Measurements from ENCODE around the gene LRRTM4.

Gene LRRTM4

GRCh38 chr2:77521931-77522470, at the start of gene LRRTM4:
LRRTM4 (minus strand) TSS chr2:77522376.
- peak; percentile 45 for DNase-seq

- no peak for DNase-seq
These were observed 49.4 kb upstream of the LRRTM4 start for GRCh38 chr2:77571545-77571944.

DNA sequence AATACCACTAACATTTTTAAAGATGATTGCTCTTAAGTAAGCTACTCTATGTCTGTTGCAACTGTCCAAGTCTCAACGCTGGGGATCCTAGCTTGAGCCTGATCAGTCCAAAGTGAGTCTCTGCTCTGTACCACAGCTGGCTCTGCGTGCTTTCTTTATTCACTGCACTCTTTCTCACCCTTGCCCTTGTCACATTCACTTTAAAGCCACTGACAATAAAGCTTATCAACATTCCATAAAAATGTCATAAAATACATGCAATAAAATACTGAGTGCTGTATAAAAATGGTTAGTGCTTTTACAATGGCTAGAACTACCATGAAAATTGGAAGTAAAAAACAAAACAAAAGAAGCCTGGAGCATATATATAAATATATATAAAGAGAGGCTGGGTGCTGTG, 45.5 kb upstream of the LRRTM4 start:
- DNase-seq, result no peak

DNA sequence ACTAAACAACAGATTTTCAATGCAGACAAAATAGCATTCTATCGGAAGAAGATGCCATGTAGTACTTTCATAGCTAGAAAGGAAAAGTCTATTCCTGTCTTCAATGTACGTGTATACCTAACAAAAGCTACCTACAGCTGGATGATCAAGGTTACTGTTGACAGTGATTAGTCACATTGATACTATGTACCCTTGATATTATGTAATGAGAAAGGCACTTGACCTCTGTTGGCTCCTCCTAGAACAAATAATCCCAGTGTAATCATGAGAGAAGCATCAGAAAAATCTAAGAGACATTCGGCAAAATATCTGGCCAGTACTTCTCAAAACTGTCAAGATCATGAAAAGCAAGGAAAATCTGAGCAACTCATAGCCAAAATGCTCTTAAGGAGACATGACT, 44.4 kb upstream of the LRRTM4 start:
- no peak for DNase-seq

- no peak for DNase-seq
These were observed 44.0 kb upstream of the LRRTM4 start for GRCh38 chr2:77566131-77566530.

- DNase-seq, result no peak
These were observed 30.8 kb upstream of the LRRTM4 start for GRCh38 chr2:77552956-77553355.

DNA sequence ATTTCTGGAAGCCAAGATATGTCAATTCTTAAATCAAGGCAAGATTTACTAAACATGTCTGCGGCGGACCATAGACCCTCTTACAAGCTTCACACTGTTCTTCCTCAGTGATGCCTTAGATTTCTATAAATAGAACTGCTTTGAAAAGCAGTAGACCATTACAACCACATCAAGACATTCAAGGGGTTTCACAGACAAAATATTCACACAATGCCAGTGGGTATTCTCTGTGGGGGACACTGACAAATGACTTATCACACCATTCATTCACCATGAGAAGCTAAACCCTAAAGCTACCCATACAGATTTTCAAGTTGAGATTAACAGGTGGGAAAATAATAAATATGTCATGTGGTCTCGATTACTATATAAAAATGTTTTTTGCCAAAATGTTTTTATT, 15.9 kb upstream of the LRRTM4 start:
- no peak for DNase-seq

DNA sequence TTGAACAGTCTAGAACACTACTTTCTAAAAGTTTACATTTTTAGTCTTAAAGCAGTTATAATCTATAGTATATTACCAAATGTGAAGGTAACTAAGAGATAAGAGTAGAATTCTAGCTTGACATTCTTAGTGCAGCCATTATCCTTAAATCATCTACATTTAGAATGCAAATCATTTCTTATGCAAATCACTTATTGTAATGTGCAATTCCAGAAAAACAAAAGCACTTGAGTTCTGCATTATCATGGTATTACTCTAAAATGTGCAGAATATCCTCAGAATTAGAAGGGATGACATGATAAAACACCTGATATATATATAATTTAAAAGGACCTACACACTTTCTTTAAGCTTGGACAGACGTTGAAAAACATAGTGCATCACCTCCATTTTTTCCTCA, 712 bp upstream of the LRRTM4 start:
- DNase-seq, result no peak

DNA sequence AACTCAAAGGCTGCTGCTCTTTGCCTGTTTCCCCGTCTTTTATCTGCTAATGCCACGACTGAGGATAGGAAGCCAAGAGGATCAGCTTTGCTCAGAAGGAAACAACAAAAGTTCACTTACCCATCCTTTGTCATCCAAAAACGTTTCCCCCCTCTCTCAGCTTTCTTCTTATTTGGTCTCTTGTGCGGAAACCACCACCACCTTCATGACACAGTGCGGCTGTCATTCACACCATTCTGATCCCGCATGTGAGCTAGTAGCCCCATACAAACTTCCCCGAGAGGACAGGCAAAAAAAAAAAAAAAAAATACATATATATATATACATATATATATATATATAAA, 656 bp downstream of the LRRTM4 start:
- DNase-seq, result no peak

DNA sequence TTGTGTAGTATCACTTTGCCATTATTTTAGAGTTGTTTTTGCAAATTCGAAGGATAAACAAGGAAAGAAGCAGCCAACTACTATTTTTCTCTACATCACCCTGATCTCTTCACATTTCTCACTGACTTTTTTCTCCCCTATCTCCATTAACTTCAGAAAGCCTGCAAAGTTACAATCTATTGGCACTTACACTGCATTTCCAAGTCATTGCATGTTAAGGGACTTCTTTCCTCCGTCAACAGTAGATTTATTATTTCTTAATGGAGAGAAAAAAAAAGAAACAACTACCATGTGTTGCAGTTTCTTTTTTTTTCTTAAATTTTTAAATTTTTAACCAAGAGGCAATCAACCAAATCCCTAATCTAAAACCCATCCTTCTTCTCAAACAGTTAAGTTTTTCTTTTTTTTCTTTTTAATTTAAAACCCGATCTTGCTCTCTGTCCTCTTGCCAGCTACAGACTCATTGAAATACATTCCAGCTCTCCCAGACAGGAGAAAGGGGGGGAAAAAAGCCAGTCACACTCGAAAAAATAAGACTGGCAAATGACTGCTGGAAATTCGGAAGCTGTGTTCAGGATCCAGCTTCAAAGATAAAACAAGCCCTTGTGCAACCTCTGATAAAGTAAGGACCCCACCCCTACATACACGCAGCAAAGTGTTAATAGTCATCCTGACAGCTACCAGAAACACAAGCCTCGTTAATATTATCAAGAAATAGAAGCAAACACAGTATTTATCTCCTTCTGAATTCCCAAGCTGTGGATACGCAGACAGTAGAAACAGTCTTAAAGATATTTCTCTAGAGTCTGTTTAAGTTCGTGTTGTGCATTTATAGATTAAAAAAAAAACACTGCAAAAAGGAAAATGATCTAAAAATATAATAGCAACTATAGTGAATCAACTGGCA, 1.3 kb downstream of the LRRTM4 start:
- DNase-seq, result no peak

- DNase-seq, result no peak
These were observed 2.2 kb downstream of the LRRTM4 start for GRCh38 chr2:77519888-77520506.

- no peak for DNase-seq
These were observed 2.9 kb downstream of the LRRTM4 start for GRCh38 chr2:77519164-77519887.

DNA sequence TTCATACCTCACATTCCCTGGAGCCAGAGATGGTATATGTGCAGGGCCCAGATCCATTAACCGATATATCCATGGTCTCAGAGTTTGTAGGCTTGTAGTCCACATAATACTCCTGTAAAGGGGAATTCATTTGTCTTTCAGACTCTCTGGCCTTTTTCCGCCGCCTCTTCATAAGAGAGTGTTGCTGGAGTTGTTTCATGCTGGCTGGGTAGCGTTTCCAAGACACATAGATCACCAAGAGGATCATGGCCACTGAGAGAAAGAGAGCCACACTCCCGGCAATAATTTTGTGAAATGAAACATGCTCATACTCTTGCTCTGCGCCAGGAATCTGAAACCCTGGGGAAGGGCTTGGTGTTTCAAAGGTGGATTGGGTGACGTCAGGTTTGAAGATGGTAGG, 3.9 kb downstream of the LRRTM4 start:
- no peak for DNase-seq

DNA sequence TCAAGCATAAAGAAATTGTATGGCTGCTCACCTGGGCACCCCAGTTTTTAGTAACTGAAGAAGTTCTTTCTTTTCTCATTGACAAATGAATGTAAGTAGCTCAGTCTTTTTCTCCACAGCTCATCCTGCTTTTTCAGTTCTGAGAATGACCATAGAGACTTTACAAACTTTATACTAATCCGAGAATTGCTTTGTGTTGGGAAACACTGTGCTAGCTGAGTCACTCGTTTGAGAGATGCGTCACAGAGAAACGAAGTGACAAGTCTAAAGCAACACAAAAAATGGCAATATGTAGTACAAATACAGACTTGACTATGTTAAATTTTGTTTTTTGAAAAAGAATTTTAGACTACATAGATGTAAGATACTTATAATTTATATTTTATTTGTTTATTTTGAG, 9.0 kb downstream of the LRRTM4 start:
- no peak for DNase-seq

GRCh38 chr2:77512507-77512906, 9.7 kb downstream of the LRRTM4 start:
- no peak for DNase-seq

DNA sequence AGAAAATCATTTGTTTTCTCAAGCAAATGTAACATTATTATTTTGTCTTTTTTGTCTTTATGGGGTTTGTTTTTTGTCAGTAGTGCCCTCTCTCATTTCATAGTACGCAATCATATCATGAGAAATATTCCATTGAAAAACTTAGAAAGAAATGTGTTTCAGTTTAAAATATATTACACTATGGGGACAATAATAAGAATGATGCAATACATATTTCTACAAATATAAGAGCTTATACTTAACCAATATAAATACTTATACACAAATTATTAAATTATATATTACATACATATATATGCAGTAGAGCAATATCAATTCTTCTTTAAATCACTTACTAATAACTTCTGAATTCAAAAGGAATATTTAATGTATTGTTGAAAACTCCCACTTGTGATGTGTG, 13.7 kb downstream of the LRRTM4 start:
- DNase-seq, result no peak

DNA sequence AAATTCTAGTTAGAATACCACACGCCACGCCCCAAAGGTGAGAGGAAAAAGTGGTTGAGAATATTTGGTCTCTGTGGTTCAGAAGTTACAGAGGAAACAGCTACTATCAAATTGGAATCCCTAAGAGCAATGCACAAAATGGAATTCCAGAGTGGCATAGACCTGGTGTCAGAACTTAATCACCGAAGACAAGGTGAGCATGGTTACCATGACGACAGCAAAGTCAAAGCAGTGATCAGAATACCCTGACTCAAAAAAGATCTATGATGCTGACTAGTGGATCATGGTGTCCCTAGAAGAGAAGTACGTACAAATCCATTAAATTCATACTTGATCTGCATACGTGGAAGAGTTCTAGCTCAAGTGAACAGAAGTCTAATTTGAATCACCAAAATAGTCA, 14.5 kb downstream of the LRRTM4 start:
- DNase-seq, result no peak

DNA sequence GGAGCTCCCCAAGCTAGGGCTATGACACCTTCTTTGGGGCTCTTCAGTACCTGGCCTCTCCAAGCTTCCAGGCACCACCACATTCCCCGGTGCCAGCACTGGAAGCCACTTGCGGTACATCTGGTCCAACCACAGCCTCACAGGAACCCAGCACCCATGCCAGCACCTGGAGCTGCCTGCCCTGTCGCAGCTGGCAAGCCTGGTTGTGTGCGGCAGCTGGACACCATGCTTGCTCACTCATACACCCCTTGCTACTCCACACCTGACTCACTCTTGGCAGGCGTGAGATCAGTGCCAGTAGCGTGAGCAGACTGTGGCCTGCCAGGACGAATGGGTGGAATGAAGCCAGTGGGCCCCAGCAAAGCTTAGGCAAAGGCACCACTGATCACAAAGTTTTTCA, 34.0 kb downstream of the LRRTM4 start:
- DNase-seq, result no peak

GRCh38 chr2:77487074-77487803, 34.9 kb downstream of the LRRTM4 start:
- DNase-seq, result no peak

- DNase-seq, result no peak
These were observed 38.1 kb downstream of the LRRTM4 start for GRCh38 chr2:77484026-77484425.

DNA sequence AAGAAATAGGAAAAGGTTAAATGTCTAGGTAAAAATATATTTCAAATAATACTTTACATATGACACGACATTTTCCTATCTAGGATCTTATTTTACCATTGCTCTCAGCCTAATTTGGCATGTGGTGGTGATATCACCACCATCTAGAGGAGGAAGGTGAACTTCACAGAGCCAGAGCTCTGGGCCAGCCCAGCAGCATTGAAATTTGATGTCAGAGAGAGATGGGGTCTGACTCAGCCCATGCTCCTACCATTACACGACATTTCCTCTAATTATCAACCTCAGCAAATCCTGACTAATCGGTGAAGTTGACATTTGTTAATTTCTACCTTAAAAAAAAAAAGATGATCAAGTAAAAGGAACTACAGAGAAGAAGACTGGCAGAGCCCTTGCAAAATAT, 42.3 kb downstream of the LRRTM4 start:
- no peak for DNase-seq

GRCh38 chr2:77479395-77479794, 42.8 kb downstream of the LRRTM4 start:
- no peak for DNase-seq

DNA sequence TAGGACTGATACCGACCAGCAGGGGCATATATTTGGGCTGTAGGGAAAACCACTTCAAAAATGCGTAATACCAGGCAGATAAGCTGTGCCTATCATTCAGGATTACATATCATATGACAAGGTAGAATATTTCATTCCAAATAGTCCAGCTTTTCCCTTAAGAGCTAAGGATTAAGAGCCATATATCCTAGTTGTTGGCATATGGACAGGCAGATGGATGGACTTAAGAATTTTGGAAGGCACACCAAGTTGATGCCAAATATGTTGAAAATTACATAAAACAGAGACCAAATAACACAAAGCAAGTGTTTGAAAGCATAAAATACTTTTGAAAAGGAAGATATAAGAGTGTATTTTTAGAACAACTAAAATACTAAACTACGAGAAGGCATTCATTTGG, 52.1 kb downstream of the LRRTM4 start:
- no peak for DNase-seq

Measured in femur (tissue), 1 donor.